Motor neuron (in vitro differentiated cells): ENCODE results near the gene HPCAL1. TPM values are rescaled to one million over a fixed set of nuclear protein-coding genes. Genes with fewer than 3 reads are reported as not detected.

Source experiments
- ATAC-seq, 8 experiments: fragments of 200-7000 bp; cut with Tn5 transposase; replicated peaks in 6 of 8; 2 replicates each; pipeline ENCODE4 v1.8.0; 2021; ENCODE audit warnings: mild to moderate bottlenecking in 8 of 8, moderate library complexity in 8 of 8
- H3K27ac ChIP-seq, 2 donors: fragments of 250-450 bp; sonication (Bioruptor Pico); 2 replicates each; pipeline ENCODE4 v1.9.0; 2021; ENCODE audit warnings: antibody characterized with exemption in 2 of 2, mild to moderate bottlenecking in 2 of 2, moderate library complexity in 1 of 2
- H3K4me1 ChIP-seq, 2 donors: fragments of 250-450 bp; sonication (Bioruptor Pico); replicated peaks in 1 of 2; 2 replicates each; pipeline ENCODE4 v1.6.1; 2021; ENCODE audit warnings: antibody characterized with exemption in 2 of 2, mild to moderate bottlenecking in 2 of 2, moderate library complexity in 1 of 2
- H3K4me3 ChIP-seq, 5 donors: fragments of 250-450 bp; sonication (Bioruptor Pico); 2 replicates each; pipeline ENCODE4 v1.9.0; 2021; ENCODE audit warnings: antibody characterized with exemption in 5 of 5, mild to moderate bottlenecking in 5 of 5, moderate library complexity in 4 of 5
- WGBS, 10 experiments: fragments of 450-650 bp; shearing (Covaris generic); methylation state at CpG; one replicate each; pipeline ENCODE4 v1.0.0; 2022; 5-methylcytosine and 5-hydroxymethylcytosine counted together
- in situ Hi-C, 9 experiments: fragments of 400-800 bp; cut with MboI; loops; one replicate each; pipeline ENCODE4 v1.15.0; 2021; ENCODE audit warnings: low sequenced_read_pairs in 9 of 9, low pct_unique_long_range_greater_than_20kb in 2 of 9; ENCODE audit not compliant: unreplicated experiment in 9 of 9
- total RNA-seq, 8 experiments: library from RNA; unstranded; fragments of 300-600 nt; gene quantifications; 2 replicates each; pipeline versions ENCODE4 v1.2.3 to v1.2.4, GENCODE V29; 2022

The HPCAL1 gene
- total RNA-seq, 8 experiments from 2014 or later = 19.0 to 43.2 (median 24.9) TPM

GRCh38 chr2:10273215-10274175, 29.2 kb upstream of the HPCAL1 start:
- 69 to 100% (median 92%) methylated on average over 1 to 9 of the region's 22 CpGs; no CpG with 5 or more reads in 2 of the 10 experiments for WGBS, 10 experiments
- ATAC-seq = no peak
- H3K27ac ChIP-seq = no peak overlapping the region
- in situ Hi-C loops = no loop called here
- no peak overlapping the region for H3K4me3 ChIP-seq
- H3K4me1 ChIP-seq = peaks cover 0 to 7% of the 10 kb centered on the region in 2 donors

DNA sequence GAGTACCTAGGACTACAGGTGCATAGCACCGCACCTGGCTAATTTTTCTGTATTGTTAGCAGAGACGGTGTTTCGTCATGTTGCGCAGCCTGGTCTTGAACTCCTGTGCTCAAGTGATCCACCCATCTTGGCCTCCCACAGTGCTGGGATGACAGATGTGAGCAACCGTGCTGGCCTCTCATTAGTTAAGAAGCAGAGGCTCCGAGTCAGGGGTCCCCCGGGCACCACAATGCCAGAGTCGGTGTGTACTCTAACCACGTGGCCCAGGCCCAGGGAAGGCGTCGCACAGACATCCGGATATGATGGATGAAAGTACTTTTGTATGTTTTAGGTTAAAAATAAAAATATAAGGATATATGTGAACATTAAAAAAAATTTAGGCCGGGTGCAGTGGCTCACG, 28.3 kb upstream of the HPCAL1 start:
- Histone ChIP-seq H3K27ac (no peak overlapping the region), H3K4me1 (peaks cover 0 to 10% of the 10 kb centered on the region in 2 donors), H3K4me3 (no peak overlapping the region)
- 80 to 96% (median 92%) methylated on average over 1 to 13 of the region's 14 CpGs; no CpG with 5 or more reads in 3 of the 10 experiments for WGBS, 10 experiments
- ATAC-seq = no peak
- in situ Hi-C loops = no loop called here

DNA sequence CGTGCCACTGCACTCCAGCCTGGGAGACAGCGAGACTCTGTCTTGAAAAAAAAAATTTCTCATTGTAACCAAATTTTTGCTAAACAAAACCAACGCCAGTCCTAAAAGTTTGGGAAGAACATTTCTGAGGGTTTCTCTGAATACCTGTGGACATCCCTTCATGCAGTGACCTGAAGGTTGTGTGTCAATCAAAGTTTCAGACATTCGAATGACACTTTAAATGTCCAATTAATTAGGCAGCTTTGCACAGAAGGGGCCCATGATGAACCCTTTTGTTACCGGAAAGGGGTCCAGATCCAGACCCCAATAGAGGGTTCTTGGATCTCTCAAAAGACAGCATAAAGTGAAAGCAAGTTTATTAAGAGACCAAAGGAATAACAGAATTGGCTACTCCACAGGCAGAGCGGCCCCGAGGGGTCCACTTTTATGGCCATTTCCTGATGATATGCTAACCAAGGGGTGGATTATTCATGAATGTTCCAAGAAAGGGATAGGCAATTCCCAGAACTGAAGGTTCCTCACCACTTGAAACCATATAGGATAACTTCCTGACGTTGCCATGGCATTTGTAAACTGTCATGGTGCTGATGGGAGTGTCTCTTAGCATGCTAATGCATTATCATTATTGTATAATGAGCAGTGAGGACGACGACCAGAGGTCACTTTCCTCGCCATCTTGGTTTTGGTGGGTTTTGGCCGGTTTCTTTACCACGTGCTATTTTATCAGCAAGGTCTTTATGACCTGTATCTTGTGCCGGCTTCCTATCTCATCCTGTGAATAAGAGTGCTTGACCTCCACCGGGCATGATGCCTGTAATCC, 27.5 kb upstream of the HPCAL1 start:
- Histone ChIP-seq H3K27ac (no peak overlapping the region), H3K4me1 (peaks cover 0 to 10% of the 10 kb centered on the region in 2 donors), H3K4me3 (no peak overlapping the region)
- WGBS, 10 experiments = 68 to 100% (median 88%) methylated on average over 2 to 8 of the region's 15 CpGs; no CpG with 5 or more reads in 2 of the 10 experiments
- in situ Hi-C loops = no loop called here
- ATAC-seq = peak in 3 of 8 experiments; percentile 79 to 89 (median 86)

GRCh38 chr2:10276481-10277292, 26.0 kb upstream of the HPCAL1 start:
- in situ Hi-C loops = no loop called here
- no peak for ATAC-seq
- 67 to 93% (median 77%) methylated on average over 1 to 4 of the region's 23 CpGs; no CpG with 5 or more reads in 6 of the 10 experiments for WGBS, 10 experiments
- Histone ChIP-seq H3K27ac (no peak overlapping the region), H3K4me1 (peaks cover 0 to 7% of the 10 kb centered on the region in 2 donors), H3K4me3 (no peak overlapping the region)

DNA sequence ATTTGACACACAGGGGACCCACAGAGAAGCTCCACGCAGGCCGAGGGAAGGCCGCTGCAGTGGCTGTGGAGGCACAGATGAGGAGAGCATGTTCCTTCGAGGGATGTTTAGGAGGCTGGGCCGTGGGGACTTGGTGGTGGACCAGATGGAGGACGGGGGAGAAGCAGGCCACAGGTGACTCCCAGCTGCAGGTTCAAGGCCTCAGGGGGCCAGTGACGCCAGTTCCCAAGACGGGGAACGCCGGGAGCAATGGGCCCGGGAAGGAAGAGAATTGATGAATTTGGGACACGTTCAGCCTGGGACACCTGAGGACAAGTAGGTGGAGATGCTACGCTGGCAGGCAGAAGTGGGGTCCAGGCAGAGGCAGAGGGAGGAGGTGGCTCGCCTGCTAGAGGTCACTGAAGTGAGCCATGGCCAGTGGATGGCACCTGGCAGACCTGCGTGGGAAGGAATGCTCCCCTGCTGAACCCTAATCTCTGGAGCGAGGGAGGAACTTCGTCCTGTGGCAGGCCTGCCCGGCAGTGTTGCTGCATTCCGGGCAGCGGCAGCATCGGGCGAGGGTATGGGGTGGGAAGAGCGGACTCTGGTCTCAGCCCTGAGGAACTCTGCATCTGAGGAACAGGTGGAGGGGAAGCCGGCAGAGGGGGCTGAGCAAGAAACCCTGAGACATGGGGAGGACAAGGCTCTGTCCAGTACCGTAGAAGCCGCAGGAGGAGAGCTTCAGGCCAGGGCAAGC, 25.2 kb upstream of the HPCAL1 start:
- no peak for ATAC-seq
- in situ Hi-C loops = no loop called here
- Histone ChIP-seq H3K27ac (no peak overlapping the region), H3K4me1 (peaks cover 1 to 9% of the 10 kb centered on the region in 2 donors), H3K4me3 (no peak overlapping the region)
- 88 to 100% (median 96%) methylated on average over 1 to 14 of the region's 26 CpGs; no CpG with 5 or more reads in 4 of the 10 experiments for WGBS, 10 experiments

GRCh38 chr2:10278029-10278762, 24.5 kb upstream of the HPCAL1 start:
- Histone ChIP-seq H3K4me1 (peaks cover 8 to 15% of the 10 kb centered on the region in 2 donors), H3K4me3 (no peak overlapping the region), H3K27ac (no peak overlapping the region)
- 0 to 87% (median 54%) methylated on average over 1 to 4 of the region's 19 CpGs; no CpG with 5 or more reads in 5 of the 10 experiments for WGBS, 10 experiments
- in situ Hi-C loops = no loop called here
- ATAC-seq = peak in 4 of 8 experiments; percentile 10 to 48 (median 34)

GRCh38 chr2:10278763-10279471, 23.8 kb upstream of the HPCAL1 start:
- H3K27ac ChIP-seq = no peak overlapping the region
- in situ Hi-C loops = no loop called here

GRCh38 chr2:10279472-10279870, 23.2 kb upstream of the HPCAL1 start:
- Histone ChIP-seq H3K4me3 (no peak overlapping the region), H3K4me1 (peaks cover 11 to 20% of the 10 kb centered on the region in 2 donors), H3K27ac (no peak overlapping the region)
- in situ Hi-C loops = no loop called here
- WGBS, 10 experiments = 57 to 100% (median 85%) methylated on average over 1 to 7 of the region's 11 CpGs; no CpG with 5 or more reads in 2 of the 10 experiments
- ATAC-seq = no peak

More at GRCh38 chr2:10278763-10279471, 23.8 kb upstream of the HPCAL1 start:
- Histone ChIP-seq H3K4me1 (peaks cover 11 to 20% of the 10 kb centered on the region in 2 donors), H3K4me3 (no peak overlapping the region)
- 20 to 94% (median 70%) methylated on average over 1 to 8 of the region's 11 CpGs; no CpG with 5 or more reads in 3 of the 10 experiments for WGBS, 10 experiments
- no peak for ATAC-seq

DNA sequence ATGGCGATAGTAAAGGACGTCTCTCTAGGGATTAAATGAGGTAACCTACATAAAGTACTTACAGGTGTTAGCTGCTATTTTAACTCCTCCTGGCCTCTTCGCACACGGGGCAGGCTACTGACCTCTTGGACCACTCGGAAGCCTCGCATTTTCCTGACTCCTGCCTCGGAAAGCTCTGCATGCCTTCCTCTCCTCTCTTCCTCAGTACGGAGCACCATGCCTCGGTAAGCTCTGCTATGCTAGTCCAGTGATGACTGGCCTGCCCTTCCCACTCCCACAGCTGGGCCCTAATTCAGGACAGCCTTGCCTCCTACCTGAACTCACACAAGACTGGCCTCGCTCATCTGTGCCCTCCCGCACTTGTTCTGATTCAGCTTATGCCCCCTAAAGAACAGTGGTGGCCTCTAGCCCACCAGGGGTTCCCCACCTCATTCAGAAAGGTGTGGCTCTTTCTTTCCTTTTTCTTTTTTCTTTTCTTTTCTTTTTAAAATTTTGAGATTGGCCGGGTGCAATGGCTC, 22.7 kb upstream of the HPCAL1 start:
- no peak for ATAC-seq
- H3K4me1 ChIP-seq = peaks cover 12 to 22% of the 10 kb centered on the region in 2 donors
- H3K27ac ChIP-seq = no peak overlapping the region
- in situ Hi-C loops = no loop called here
- 66 to 100% (median 85%) methylated on average over 1 to 7 of the region's 12 CpGs; no CpG with 5 or more reads in 2 of the 10 experiments for WGBS, 10 experiments
- no peak overlapping the region for H3K4me3 ChIP-seq

- Histone ChIP-seq H3K4me3 (no peak overlapping the region), H3K27ac (no peak overlapping the region), H3K4me1 (peaks cover 24 to 38% of the 10 kb centered on the region in 2 donors)
- ATAC-seq = no peak
- WGBS, 10 experiments = 50 to 100% (median 80%) methylated on average over 1 to 2 of the region's 4 CpGs; no CpG with 5 or more reads in 2 of the 10 experiments
- in situ Hi-C loops = no loop called here
These were observed 20.8 kb upstream of the HPCAL1 start for GRCh38 chr2:10281891-10282290.
